ENCODE data around the gene WNT7B. TPM values are rescaled to one million over a fixed set of nuclear protein-coding genes. Genes with fewer than 3 reads are reported as not detected.

WNT7B gene
- polyA plus RNA-seq, 4 donors, result 0.03 to 0.22 (median 0.03) TPM; not detected in 1

DNA sequence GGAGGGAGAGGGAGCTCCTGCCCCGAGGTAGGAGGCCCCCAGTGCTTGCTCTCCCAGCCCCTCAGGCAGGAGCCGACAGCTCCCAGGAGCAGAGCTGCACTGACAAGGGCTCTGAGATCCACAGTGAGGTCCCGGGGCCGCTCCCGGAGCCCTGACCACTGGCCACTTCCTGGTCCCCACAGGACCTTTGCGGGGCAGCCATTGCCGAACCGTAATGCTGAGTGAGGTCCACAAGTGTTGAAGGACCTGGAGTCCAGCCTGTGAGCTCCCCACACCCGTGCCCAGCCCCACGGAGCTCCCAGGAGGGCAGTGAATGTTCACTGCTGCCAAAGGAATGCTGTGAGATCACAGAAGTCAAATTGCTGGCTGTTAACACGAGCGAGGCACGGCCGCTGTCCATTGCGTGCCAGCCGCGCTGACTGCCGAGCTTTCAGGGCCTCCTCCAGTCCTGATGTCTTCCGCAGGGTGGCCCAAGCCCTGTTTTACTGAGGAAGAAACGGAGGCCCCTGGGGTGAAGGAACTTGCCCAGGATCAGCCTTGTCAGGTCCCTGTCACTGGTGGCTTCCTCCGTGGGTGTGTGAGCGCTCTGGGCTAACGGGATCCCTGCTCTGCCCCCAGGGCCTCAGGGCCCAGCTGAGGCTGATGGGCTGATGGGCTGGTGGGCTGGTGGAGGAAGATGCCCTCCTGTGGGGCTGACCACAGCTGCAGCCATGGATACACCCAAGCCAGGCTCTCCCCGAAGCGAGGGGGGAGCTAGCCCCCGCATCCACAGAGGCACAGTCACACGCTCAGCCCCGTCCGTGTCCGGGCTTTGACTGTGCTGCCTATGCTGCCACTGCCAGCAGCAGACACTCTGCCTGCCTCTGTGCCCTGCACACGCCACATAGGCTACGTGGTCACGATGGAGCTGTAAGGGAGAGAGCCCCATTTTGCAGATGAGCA, 70.8 kb downstream of the WNT7B start:
- no peak for DNase-seq
- H3K27me3 ChIP-seq (ENCODE audit: control insufficient read depth in 3 of 3, insufficient read depth in 3 of 3, low read length in 3 of 3), result peaks cover 0 to 16% (median 0%) of the 10 kb centered on the region in 3 donors
- no peak for FAIRE-seq
- H3K27ac ChIP-seq (ENCODE audit: low read depth in 1 of 3, low read length in 2 of 3), result no peak overlapping the region
- H3K4me3 ChIP-seq (ENCODE audit: low read depth in 1 of 3, low read length in 3 of 3), result no peak overlapping the region
- H3K36me3 ChIP-seq (ENCODE audit: control insufficient read depth in 3 of 3, insufficient read depth in 2 of 3, low read depth in 1 of 3, low read length in 3 of 3), result no peaks in the 10 kb centered on the region
- H3K9me3 ChIP-seq (ENCODE audit: control insufficient read depth in 2 of 2, insufficient read depth in 1 of 2, low read depth in 1 of 2, low read length in 1 of 2), result no peaks in the 10 kb centered on the region
- WGBS, 3 donors, result 62 to 68% (median 65%) methylated on average over 33 of the region's 33 CpGs
- no peaks in the 10 kb centered on the region for H3K4me1 ChIP-seq (ENCODE audit: control insufficient read depth in 3 of 3, insufficient read depth in 2 of 3, low read depth in 1 of 3, low read length in 2 of 3)

DNA sequence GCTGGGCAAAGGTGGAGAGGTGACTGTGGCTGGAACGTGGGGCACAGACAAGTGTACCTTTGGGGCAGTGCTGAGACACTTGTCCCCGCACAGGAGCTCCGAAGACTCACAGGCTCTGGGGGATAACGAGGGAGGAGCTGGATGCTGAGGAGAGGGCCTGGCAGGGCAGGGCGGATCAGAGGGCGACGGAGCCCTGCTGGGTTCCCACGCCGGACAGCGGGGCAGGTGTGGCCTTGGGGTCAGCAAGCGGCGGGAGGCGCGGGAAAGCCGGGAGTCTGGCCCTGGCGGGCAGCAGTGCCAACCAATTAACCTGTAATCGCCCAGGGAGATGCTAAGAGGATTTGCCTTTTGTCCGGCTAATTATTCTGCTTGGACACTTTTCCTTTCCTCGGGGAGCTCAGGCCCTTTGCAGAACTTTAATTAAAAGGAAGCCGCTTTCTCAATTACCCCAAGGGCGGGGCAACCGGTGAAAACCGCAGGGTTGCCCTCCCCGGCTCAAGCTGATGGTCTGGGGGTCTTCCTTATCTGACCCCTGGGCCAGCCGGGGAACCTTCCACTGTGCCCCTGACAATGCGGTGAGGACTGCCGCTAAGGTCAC, 71.5 kb downstream of the WNT7B start:
- H3K36me3 ChIP-seq (ENCODE audit: control insufficient read depth in 3 of 3, insufficient read depth in 2 of 3, low read depth in 1 of 3, low read length in 3 of 3), result no peaks in the 10 kb centered on the region
- peaks cover 0 to 16% (median 0%) of the 10 kb centered on the region in 3 donors for H3K27me3 ChIP-seq (ENCODE audit: control insufficient read depth in 3 of 3, insufficient read depth in 3 of 3, low read length in 3 of 3)
- H3K4me3 ChIP-seq (ENCODE audit: low read depth in 1 of 3, low read length in 3 of 3), result no peak overlapping the region
- WGBS, 3 donors, result 63 to 75% (median 72%) methylated on average over 27 of the region's 27 CpGs
- DNase-seq (no peak), FAIRE-seq (no peak)
- H3K4me1 ChIP-seq (ENCODE audit: control insufficient read depth in 3 of 3, insufficient read depth in 2 of 3, low read depth in 1 of 3, low read length in 2 of 3), result no peaks in the 10 kb centered on the region
- no peaks in the 10 kb centered on the region for H3K9me3 ChIP-seq (ENCODE audit: control insufficient read depth in 2 of 2, insufficient read depth in 1 of 2, low read depth in 1 of 2, low read length in 1 of 2)
- H3K27ac ChIP-seq (ENCODE audit: low read depth in 1 of 3, low read length in 2 of 3), result no peak overlapping the region

DNA sequence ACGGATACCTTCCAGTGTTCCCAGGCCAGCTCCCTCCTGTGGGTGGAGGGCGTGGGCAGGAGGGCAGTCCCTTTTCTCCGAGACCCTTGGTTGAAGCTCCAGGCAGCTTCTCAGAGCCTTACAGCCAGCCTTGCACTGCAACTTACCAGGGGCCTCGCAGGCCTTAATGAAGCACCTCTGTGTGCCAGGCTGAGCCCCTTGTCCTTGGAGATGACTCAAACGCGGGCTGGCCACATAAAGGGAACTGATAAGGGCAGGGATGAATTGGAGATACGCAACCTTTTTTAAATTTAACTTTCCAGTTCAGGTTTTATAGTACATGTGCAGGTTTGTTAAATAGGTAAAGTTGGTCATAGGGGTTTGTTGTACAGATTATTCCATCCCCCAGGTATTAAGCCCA, 72.7 kb downstream of the WNT7B start:
- Histone ChIP-seq H3K27ac (ENCODE audit: low read depth in 1 of 3, low read length in 2 of 3) (no peak overlapping the region), H3K9me3 (ENCODE audit: control insufficient read depth in 2 of 2, insufficient read depth in 1 of 2, low read depth in 1 of 2, low read length in 1 of 2) (no peaks in the 10 kb centered on the region), H3K36me3 (ENCODE audit: control insufficient read depth in 3 of 3, insufficient read depth in 2 of 3, low read depth in 1 of 3, low read length in 3 of 3) (no peaks in the 10 kb centered on the region), H3K4me1 (ENCODE audit: control insufficient read depth in 3 of 3, insufficient read depth in 2 of 3, low read depth in 1 of 3, low read length in 2 of 3) (no peaks in the 10 kb centered on the region), H3K4me3 (ENCODE audit: low read depth in 1 of 3, low read length in 3 of 3) (no peak overlapping the region), H3K27me3 (ENCODE audit: control insufficient read depth in 3 of 3, insufficient read depth in 3 of 3, low read length in 3 of 3) (peaks cover 0 to 16% (median 2%) of the 10 kb centered on the region in 3 donors)
- FAIRE-seq (no peak), DNase-seq (no peak)
- 57 to 70% (median 67%) methylated on average over 7 of the region's 7 CpGs for WGBS, 3 donors

DNA sequence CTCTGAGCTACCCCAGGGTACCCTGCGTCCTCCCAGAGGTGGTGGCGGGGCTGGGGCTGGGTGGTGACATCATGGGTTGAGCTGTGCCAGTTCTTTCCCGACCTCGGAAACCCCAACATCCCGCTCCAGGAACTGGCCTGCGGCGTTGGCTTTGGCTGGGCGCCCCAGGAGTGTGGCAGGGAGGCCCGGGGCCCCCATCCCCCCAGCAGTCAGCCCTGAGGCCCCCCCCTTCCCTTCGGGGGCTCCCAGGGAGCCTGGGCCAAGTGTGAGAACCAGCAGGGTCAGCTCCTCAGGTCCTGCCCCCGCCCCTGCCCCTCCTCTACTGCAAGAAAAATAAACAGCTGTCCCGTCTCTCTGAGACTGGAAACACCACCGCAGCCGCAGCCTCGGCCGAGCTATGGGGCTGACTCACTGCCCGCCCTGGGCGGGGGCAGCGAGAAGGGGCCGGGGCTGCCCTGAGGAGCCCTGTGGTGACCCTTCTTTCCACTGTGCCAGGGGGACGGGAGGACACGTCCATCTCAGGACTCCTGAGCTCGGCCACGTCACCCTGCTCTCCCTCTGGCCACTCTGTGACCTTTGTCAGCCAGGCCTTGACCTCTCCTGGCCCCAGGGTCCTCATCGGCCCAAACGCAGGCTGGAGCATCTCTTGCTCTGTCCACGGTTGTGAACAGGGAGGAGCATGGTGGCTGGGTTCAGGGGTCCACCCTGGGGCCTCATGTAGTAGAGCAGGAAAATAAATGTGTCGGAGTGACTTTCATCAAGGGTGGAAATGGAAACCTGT, 73.4 kb downstream of the WNT7B start:
- DNase-seq (no peak), FAIRE-seq (no peak)
- no peaks in the 10 kb centered on the region for H3K9me3 ChIP-seq (ENCODE audit: control insufficient read depth in 2 of 2, insufficient read depth in 1 of 2, low read depth in 1 of 2, low read length in 1 of 2)
- H3K4me3 ChIP-seq (ENCODE audit: low read depth in 1 of 3, low read length in 3 of 3), result no peak overlapping the region
- no peaks in the 10 kb centered on the region for H3K4me1 ChIP-seq (ENCODE audit: control insufficient read depth in 3 of 3, insufficient read depth in 2 of 3, low read depth in 1 of 3, low read length in 2 of 3)
- peaks cover 0 to 16% (median 2%) of the 10 kb centered on the region in 3 donors for H3K27me3 ChIP-seq (ENCODE audit: control insufficient read depth in 3 of 3, insufficient read depth in 3 of 3, low read length in 3 of 3)
- H3K27ac ChIP-seq (ENCODE audit: low read depth in 1 of 3, low read length in 2 of 3), result no peak overlapping the region
- 16 to 21% (median 18%) methylated on average over 25 to 28 of the region's 28 CpGs for WGBS, 3 donors
- H3K36me3 ChIP-seq (ENCODE audit: control insufficient read depth in 3 of 3, insufficient read depth in 2 of 3, low read depth in 1 of 3, low read length in 3 of 3), result no peaks in the 10 kb centered on the region

DNA sequence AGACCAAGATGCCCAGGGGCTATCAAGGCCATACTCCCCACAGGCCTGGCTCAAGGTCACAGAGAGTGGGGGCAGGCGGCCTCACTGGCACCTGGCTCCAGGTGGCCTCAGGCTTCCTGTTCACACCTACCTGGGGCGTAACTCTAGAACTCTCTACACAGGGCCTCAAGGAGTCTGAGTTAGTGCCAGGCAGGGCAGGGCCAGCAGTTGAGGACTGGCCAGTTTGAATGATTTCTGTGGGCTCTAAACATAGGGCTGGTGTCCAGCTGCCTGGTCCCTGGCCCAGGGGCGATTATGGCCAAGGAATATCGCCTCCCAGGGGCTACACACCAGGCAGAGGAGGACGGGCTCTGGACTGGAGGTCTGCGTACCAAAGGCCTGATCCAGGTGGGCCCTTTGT, 79.2 kb downstream of the WNT7B start:
- no peaks in the 10 kb centered on the region for H3K4me1 ChIP-seq (ENCODE audit: control insufficient read depth in 3 of 3, insufficient read depth in 2 of 3, low read depth in 1 of 3, low read length in 2 of 3)
- no peaks in the 10 kb centered on the region for H3K36me3 ChIP-seq (ENCODE audit: control insufficient read depth in 3 of 3, insufficient read depth in 2 of 3, low read depth in 1 of 3, low read length in 3 of 3)
- DNase-seq (no peak), FAIRE-seq (no peak)
- no peak overlapping the region for H3K27ac ChIP-seq (ENCODE audit: low read depth in 1 of 3, low read length in 2 of 3)
- H3K4me3 ChIP-seq (ENCODE audit: low read depth in 1 of 3, low read length in 3 of 3), result no peak overlapping the region
- peaks cover 0 to 3% (median 0%) of the 10 kb centered on the region in 3 donors for H3K27me3 ChIP-seq (ENCODE audit: control insufficient read depth in 3 of 3, insufficient read depth in 3 of 3, low read length in 3 of 3)
- no peaks in the 10 kb centered on the region for H3K9me3 ChIP-seq (ENCODE audit: control insufficient read depth in 2 of 2, insufficient read depth in 1 of 2, low read depth in 1 of 2, low read length in 1 of 2)
- WGBS, 3 donors, result 64 to 82% (median 72%) methylated on average over 6 of the region's 6 CpGs

DNA sequence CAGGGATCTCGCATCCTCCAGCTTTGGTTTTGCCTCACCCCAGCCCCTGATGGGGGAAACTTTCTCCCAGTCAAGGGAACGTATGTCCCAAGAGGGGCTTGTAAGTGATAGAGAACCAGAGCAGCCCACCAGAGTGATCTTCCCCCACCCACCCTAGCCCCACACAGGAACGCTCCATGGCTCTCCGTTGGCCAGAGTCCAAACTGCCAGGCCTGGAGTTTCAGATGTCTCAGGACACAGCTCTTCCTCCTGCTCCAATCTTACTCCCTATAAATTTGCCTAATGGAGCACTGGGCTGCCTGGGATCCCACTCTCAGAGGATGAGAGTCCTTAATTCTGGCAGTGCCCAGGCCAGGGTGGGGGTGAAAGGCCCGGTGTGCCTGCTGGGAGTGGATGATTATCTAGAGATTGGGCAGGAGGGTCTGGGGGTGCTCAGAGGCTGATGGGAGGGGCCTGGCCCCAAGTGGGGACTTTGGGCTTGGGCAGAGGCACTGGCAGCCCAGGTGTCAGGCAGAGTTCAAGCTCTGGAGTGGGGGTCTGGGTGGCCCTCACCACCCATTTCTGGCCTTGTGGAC, 79.9 kb downstream of the WNT7B start:
- Histone ChIP-seq H3K4me1 (ENCODE audit: control insufficient read depth in 3 of 3, insufficient read depth in 2 of 3, low read depth in 1 of 3, low read length in 2 of 3) (no peaks in the 10 kb centered on the region), H3K27ac (ENCODE audit: low read depth in 1 of 3, low read length in 2 of 3) (no peak overlapping the region), H3K27me3 (ENCODE audit: control insufficient read depth in 3 of 3, insufficient read depth in 3 of 3, low read length in 3 of 3) (peaks cover 0 to 9% (median 0%) of the 10 kb centered on the region in 3 donors), H3K9me3 (ENCODE audit: control insufficient read depth in 2 of 2, insufficient read depth in 1 of 2, low read depth in 1 of 2, low read length in 1 of 2) (no peaks in the 10 kb centered on the region), H3K4me3 (ENCODE audit: low read depth in 1 of 3, low read length in 3 of 3) (no peak overlapping the region), H3K36me3 (ENCODE audit: control insufficient read depth in 3 of 3, insufficient read depth in 2 of 3, low read depth in 1 of 3, low read length in 3 of 3) (no peaks in the 10 kb centered on the region)
- no peak for FAIRE-seq
- WGBS, 3 donors, result 53 to 77% (median 69%) methylated on average over 5 of the region's 5 CpGs
- no peak for DNase-seq

DNA sequence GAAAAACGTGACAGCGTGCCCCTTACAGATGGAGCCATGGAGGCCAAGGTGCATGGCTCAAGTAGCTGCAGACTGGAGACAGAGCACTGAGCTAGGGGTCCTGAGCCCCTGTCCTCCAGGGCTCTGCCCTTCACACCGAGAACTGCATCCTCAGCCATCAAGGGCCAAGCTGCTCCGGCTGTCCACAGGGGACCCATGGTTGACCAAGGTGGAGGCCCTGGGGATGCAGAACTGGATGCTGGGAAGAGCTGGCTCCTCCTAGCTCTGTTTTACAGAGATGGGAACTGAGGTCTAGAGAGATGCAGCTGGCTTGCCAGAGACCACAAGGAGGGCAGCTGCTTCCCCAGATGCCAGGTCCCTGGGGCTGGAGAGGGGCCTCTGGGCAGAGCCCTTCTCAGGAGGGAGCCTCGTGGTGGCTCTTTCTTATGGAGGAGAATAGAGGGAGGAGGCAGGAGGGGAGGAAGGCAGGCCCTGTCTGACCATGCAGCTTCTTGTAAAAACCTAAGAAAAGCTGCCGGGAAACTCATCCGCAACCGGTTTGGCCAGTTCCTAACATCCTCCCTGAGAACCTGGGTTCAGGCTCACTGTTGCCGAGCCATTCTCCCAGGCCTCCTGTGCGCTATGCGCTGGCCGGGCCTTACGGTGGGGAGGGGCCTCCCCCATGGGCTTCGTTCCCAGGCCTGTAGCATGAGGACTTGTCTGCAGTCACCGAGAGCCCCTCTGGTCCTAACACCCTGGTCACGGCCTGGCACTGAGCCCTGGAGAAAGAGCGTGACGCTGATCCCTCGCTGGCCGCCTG, 80.6 kb downstream of the WNT7B start:
- Histone ChIP-seq H3K27me3 (ENCODE audit: control insufficient read depth in 3 of 3, insufficient read depth in 3 of 3, low read length in 3 of 3) (peaks cover 0 to 9% (median 0%) of the 10 kb centered on the region in 3 donors), H3K4me1 (ENCODE audit: control insufficient read depth in 3 of 3, insufficient read depth in 2 of 3, low read depth in 1 of 3, low read length in 2 of 3) (no peaks in the 10 kb centered on the region), H3K4me3 (ENCODE audit: low read depth in 1 of 3, low read length in 3 of 3) (no peak overlapping the region), H3K27ac (ENCODE audit: low read depth in 1 of 3, low read length in 2 of 3) (no peak overlapping the region), H3K36me3 (ENCODE audit: control insufficient read depth in 3 of 3, insufficient read depth in 2 of 3, low read depth in 1 of 3, low read length in 3 of 3) (no peaks in the 10 kb centered on the region), H3K9me3 (ENCODE audit: control insufficient read depth in 2 of 2, insufficient read depth in 1 of 2, low read depth in 1 of 2, low read length in 1 of 2) (no peaks in the 10 kb centered on the region)
- FAIRE-seq (no peak), DNase-seq (peak in 1 of 2 donors; percentile 32)
- 43 to 55% (median 52%) methylated on average over 20 of the region's 20 CpGs for WGBS, 3 donors
